HEK293T (cell line): ENCODE data around the gene TGFBI.

Experiments used
- BHLHE40 ChIP-seq: fragments of 450-650 bp; IDR thresholded peaks from 2 replicates; pipeline ENCODE4 v1.6.1; 2016; ENCODE audit warnings: mild to moderate bottlenecking, moderate library complexity, borderline replicate concordance
- ELF4 ChIP-seq: fragments of 450-650 bp; IDR thresholded peaks from 2 replicates; pipeline ENCODE4 v1.6.1; 2017; ENCODE audit warnings: antibody characterized with exemption
- FOXA1 ChIP-seq: fragments of 450-650 bp; IDR thresholded peaks from 2 replicates; pipeline ENCODE4 v1.6.1; 2016; ENCODE audit warnings: mild to moderate bottlenecking
- FOXK2 ChIP-seq: fragments of 450-650 bp; IDR thresholded peaks from 2 replicates; pipeline ENCODE4 v1.6.1; 2016; ENCODE audit warnings: mild to moderate bottlenecking
- FOXM1 ChIP-seq: fragments of 450-650 bp; IDR thresholded peaks from 2 replicates; pipeline ENCODE4 v1.6.1; 2017; ENCODE audit warnings: mild to moderate bottlenecking, borderline replicate concordance
- NFRKB ChIP-seq: fragments of 450-650 bp; IDR thresholded peaks from 2 replicates; pipeline ENCODE4 v1.6.1; 2016; ENCODE audit warnings: mild to moderate bottlenecking, moderate library complexity
- PKNOX1 ChIP-seq: fragments of 450-650 bp; IDR thresholded peaks from 2 replicates; pipeline ENCODE4 v1.6.1; 2016
- SP1 ChIP-seq: fragments of 450-650 bp; IDR thresholded peaks from 2 replicates; pipeline ENCODE4 v1.6.1; 2017
- SUZ12 ChIP-seq: fragments of 450-650 bp; IDR thresholded peaks from 2 replicates; pipeline ENCODE4 v1.6.1; 2016; ENCODE audit warnings: mild to moderate bottlenecking

GRCh38 chr5:136108180-136108611, 79.4 kb downstream of the TGFBI start:
- TF ChIP-seq FOXA1 (no peak), SUZ12 (no peak), FOXM1 (no peak), PKNOX1 (no peak), SP1 (no peak), BHLHE40 (no peak), NFRKB (no peak), FOXK2 (no peak), ELF4 (no peak)
